Measurements from ENCODE around the gene WDR75. TPM values are rescaled to one million over a fixed set of nuclear protein-coding genes. Genes with fewer than 3 reads are reported as not detected.

Gene WDR75
- total RNA-seq, 1 experiment from 2014 or later, result 53.8 TPM

- intact Hi-C loops (cut with micrococcal nuclease; ENCODE audit: unreplicated experiment), result no loop called here
- Mint-ChIP-seq H3K4me3 (ENCODE audit: low read depth, unreplicated experiment) (no peak overlapping the region), H3K27me3 (ENCODE audit: unreplicated experiment) (no peaks in the 10 kb centered on the region), H3K4me1 (ENCODE audit: low read depth, unreplicated experiment) (no peaks in the 10 kb centered on the region), H3K27ac (ENCODE audit: unreplicated experiment) (no peak overlapping the region), H3K9me3 (ENCODE audit: low read depth, unreplicated experiment) (no peaks in the 10 kb centered on the region), H3K36me3 (ENCODE audit: insufficient read depth, unreplicated experiment) (no peaks in the 10 kb centered on the region)
- no peak for TF ChIP-seq CTCF (IDR thresholded peaks at IDR 0.05; ENCODE audit: unreplicated experiment)
- DNase-seq, result no peak
- CTCF ChIA-PET, result no interaction called here
- BruUV-seq (replicated peaks), result no TSS peak
Measured at GRCh38 chr2:189421644-189422043, 19.6 kb upstream of the WDR75 start.

- intact Hi-C loops (cut with micrococcal nuclease; ENCODE audit: unreplicated experiment), result no loop called here
- H3K4me1 Mint-ChIP-seq (ENCODE audit: low read depth, unreplicated experiment), result no peaks in the 10 kb centered on the region
- H3K9me3 Mint-ChIP-seq (ENCODE audit: low read depth, unreplicated experiment), result no peaks in the 10 kb centered on the region
- TF ChIP-seq CTCF (IDR thresholded peaks at IDR 0.05; ENCODE audit: unreplicated experiment), result no peak
- no peaks in the 10 kb centered on the region for H3K27me3 Mint-ChIP-seq (ENCODE audit: unreplicated experiment)
- no peak overlapping the region for H3K27ac Mint-ChIP-seq (ENCODE audit: unreplicated experiment)
- H3K4me3 Mint-ChIP-seq (ENCODE audit: low read depth, unreplicated experiment), result no peak overlapping the region
- no peaks in the 10 kb centered on the region for H3K36me3 Mint-ChIP-seq (ENCODE audit: insufficient read depth, unreplicated experiment)
- CTCF ChIA-PET, result no interaction called here
- BruUV-seq (replicated peaks), result no TSS peak
- DNase-seq, result no peak
Measured at GRCh38 chr2:189424961-189425360, 16.3 kb upstream of the WDR75 start.

- Mint-ChIP-seq H3K4me1 (ENCODE audit: low read depth, unreplicated experiment) (no peaks in the 10 kb centered on the region), H3K27me3 (ENCODE audit: unreplicated experiment) (no peaks in the 10 kb centered on the region), H3K36me3 (ENCODE audit: insufficient read depth, unreplicated experiment) (no peaks in the 10 kb centered on the region), H3K9me3 (ENCODE audit: low read depth, unreplicated experiment) (no peaks in the 10 kb centered on the region), H3K4me3 (ENCODE audit: low read depth, unreplicated experiment) (no peak overlapping the region), H3K27ac (ENCODE audit: unreplicated experiment) (no peak overlapping the region)
- no TSS peak for BruUV-seq (replicated peaks)
- no peak for DNase-seq
- TF ChIP-seq CTCF (IDR thresholded peaks at IDR 0.05; ENCODE audit: unreplicated experiment), result no peak
- intact Hi-C loops (cut with micrococcal nuclease; ENCODE audit: unreplicated experiment), result no loop called here
- CTCF ChIA-PET, result no interaction called here
Measured at GRCh38 chr2:189425676-189426075, 15.6 kb upstream of the WDR75 start.

GRCh38 chr2:189426886-189427285 is 14.4 kb upstream of the WDR75 start:
- BruUV-seq (replicated peaks), result no TSS peak
- no peak for DNase-seq
- CTCF ChIA-PET, result no interaction called here
- H3K27me3 Mint-ChIP-seq (ENCODE audit: unreplicated experiment), result peaks cover 2% of the 10 kb centered on the region
- H3K4me3 Mint-ChIP-seq (ENCODE audit: low read depth, unreplicated experiment), result no peak overlapping the region
- no peaks in the 10 kb centered on the region for H3K9me3 Mint-ChIP-seq (ENCODE audit: low read depth, unreplicated experiment)
- H3K27ac Mint-ChIP-seq (ENCODE audit: unreplicated experiment), result no peak overlapping the region
- no peak for TF ChIP-seq CTCF (IDR thresholded peaks at IDR 0.05; ENCODE audit: unreplicated experiment)
- H3K4me1 Mint-ChIP-seq (ENCODE audit: low read depth, unreplicated experiment), result no peaks in the 10 kb centered on the region
- intact Hi-C loops (cut with micrococcal nuclease; ENCODE audit: unreplicated experiment), result no loop called here
- no peaks in the 10 kb centered on the region for H3K36me3 Mint-ChIP-seq (ENCODE audit: insufficient read depth, unreplicated experiment)

All from Calu3 (cell line).